Measurements from ENCODE around the gene BOLA2B.

DNA sequence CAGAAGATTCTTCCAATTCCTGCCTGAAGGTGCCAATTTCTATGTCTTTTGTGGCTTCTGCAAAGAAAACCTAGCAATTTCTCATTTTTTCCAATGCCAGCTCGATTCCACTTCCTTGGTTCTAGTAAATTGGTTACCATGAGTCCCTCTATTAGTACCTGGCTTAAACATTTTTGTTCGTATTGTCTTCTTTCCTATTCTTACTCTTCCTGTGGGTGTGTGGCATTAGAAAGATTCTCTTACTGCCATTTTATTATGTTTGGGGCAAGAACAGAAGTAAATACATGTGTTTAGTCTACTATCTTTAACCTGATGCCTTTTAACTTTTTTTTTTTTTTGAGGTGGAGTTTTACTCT, 50.1 kb downstream of the BOLA2B start:
- TF ChIP-seq POLR2AphosphoS5 (IDR thresholded peaks at IDR 0.05; ENCODE audit: low read depth, low read length) (no peak), POLR2A (IDR thresholded peaks at IDR 0.05; ENCODE audit: low read depth, low read length) (no peak)

All from GM12891 (cell line).